Osteocyte (in vitro differentiated cells): ENCODE results near the gene PCDHA3. TPM values are rescaled to one million over a fixed set of nuclear protein-coding genes. Genes with fewer than 3 reads are reported as not detected.
"Not testable (repeated sequence)": the region's sequence is repeated elsewhere in the genome, so short reads cannot be mapped to it uniquely, and the experiment has no call there.

Experiments
- DNase-seq: peaks from one replicate; pipeline ENCODE4 v3.0.0; 2021; ENCODE audit warnings: mixed read lengths; ENCODE audit not compliant: unreplicated experiment; ENCODE audit errors: extremely low spot score
- H3K27ac Mint-ChIP-seq: one replicate; pipeline ENCODE4 v1.8.0; 2021; ENCODE audit warnings: mild to moderate bottlenecking, mixed read lengths; ENCODE audit not compliant: unreplicated experiment
- H3K27me3 Mint-ChIP-seq: one replicate; pipeline ENCODE4 v1.8.0; 2021; ENCODE audit warnings: mixed read lengths; ENCODE audit not compliant: unreplicated experiment
- H3K36me3 Mint-ChIP-seq: one replicate; pipeline ENCODE4 v1.8.0; 2021; ENCODE audit warnings: mixed read lengths; ENCODE audit not compliant: unreplicated experiment
- H3K4me1 Mint-ChIP-seq: one replicate; pipeline ENCODE4 v1.8.0; 2021; ENCODE audit warnings: mixed read lengths; ENCODE audit not compliant: unreplicated experiment
- H3K4me3 Mint-ChIP-seq: one replicate; pipeline ENCODE4 v1.8.0; 2021; ENCODE audit warnings: mild to moderate bottlenecking, moderate library complexity, mixed read lengths; ENCODE audit not compliant: unreplicated experiment
- H3K9me3 Mint-ChIP-seq: one replicate; pipeline ENCODE4 v1.8.0; 2021; ENCODE audit warnings: mixed read lengths; ENCODE audit not compliant: unreplicated experiment
- total RNA-seq: library from RNA; stranded (reverse); gene quantifications from 2 replicates; pipeline ENCODE4 v1.2.1, GENCODE V29; 2021
- TF ChIP-seq, protein P1 (sequence below): fragments of 200-600 bp; sonication (generic); IDR thresholded peaks from 2 replicates; pipeline ENCODE4 v1.5.0; 2021; ENCODE audit warnings: antibody characterized with exemption, mild to moderate bottlenecking, moderate library complexity

The PCDHA3 gene
- total RNA-seq, 1 donor from 2014 or later = 0.19 TPM

DNA sequence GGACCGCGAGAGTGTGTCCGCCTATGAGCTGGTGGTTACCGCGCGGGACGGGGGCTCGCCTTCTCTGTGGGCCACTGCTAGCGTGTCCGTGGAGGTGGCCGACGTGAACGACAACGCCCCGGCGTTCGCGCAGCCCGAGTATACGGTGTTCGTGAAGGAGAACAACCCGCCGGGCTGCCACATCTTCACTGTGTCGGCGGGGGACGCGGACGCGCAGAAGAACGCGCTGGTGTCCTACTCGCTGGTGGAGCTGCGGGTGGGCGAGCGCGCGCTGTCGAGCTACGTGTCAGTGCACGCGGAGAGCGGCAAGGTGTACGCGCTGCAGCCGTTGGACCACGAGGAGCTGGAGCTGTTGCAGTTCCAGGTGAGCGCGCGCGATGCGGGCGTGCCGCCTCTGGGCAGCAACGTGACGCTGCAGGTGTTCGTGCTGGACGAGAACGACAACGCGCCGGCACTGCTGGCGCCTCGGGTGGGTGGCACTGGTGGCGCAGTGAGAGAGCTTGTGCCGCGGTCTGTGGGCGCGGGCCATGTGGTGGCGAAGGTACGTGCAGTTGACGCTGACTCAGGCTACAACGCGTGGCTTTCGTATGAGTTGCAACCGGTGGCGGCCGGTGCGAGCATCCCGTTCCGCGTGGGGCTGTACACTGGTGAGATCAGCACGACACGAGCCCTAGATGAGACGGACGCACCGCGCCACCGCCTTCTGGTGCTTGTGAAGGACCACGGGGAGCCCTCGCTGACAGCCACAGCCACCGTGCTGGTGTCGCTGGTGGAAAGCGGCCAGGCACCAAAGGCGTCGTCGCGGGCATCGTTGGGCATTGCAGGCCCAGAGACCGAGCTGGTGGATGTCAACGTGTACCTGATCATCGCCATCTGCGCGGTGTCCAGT is 35.0 kb downstream of the PCDHA3 start:
- peaks cover 21% of the 10 kb centered on the region for H3K36me3 Mint-ChIP-seq
- H3K27ac Mint-ChIP-seq = no peak overlapping the region
- no peak for DNase-seq
- TF ChIP-seq, protein P1, sequence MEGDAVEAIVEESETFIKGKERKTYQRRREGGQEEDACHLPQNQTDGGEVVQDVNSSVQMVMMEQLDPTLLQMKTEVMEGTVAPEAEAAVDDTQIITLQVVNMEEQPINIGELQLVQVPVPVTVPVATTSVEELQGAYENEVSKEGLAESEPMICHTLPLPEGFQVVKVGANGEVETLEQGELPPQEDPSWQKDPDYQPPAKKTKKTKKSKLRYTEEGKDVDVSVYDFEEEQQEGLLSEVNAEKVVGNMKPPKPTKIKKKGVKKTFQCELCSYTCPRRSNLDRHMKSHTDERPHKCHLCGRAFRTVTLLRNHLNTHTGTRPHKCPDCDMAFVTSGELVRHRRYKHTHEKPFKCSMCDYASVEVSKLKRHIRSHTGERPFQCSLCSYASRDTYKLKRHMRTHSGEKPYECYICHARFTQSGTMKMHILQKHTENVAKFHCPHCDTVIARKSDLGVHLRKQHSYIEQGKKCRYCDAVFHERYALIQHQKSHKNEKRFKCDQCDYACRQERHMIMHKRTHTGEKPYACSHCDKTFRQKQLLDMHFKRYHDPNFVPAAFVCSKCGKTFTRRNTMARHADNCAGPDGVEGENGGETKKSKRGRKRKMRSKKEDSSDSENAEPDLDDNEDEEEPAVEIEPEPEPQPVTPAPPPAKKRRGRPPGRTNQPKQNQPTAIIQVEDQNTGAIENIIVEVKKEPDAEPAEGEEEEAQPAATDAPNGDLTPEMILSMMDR = no peak
- H3K27me3 Mint-ChIP-seq = no peaks in the 10 kb centered on the region
- peaks cover 26% of the 10 kb centered on the region for H3K9me3 Mint-ChIP-seq
- no peak overlapping the region for H3K4me3 Mint-ChIP-seq
- peaks cover 2% of the 10 kb centered on the region for H3K4me1 Mint-ChIP-seq

DNA sequence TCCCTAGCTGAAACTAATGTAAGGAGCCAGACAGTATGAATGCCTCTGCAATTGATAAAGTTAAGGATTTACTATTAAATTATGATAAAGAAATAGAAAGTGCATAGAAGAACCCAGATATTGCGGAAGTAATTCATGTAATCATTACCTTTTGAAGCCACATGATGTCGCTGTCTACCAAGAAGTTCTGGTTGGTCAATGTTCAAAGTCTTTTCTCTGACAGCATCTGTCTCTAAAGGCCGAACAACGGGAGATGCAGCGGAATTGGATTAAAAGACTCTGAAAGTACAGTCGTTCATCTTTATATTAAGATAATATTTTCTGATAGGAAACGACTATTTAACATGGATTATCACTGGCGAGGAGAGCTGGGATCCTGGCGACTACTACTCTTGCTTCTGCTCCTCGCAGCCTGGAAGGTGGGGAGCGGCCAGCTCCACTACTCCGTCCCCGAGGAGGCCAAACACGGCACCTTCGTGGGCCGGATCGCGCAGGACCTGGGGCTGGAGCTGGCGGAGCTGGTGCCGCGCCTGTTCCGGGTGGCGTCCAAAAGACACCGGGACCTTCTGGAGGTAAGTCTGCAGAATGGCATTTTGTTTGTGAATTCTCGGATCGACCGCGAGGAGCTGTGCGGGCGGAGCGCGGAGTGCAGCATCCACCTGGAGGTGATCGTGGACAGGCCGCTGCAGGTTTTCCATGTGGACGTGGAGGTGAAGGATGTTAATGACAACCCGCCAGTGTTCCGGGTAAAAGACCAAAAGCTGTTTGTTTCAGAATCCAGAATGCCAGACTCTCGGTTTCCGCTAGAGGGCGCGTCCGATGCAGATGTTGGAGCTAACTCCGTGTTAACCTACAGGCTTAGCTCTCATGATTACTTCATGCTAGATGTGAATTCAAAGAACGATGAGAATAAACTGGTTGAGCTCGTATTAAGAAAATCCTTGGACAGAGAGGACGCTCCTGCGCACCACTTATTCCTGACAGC is 40.4 kb downstream of the PCDHA3 start, which contains the start of gene PCDHA8:
Gene PCDHA8, plus strand, starts transcription at position 210 of the 985 bp plus-strand sequence. Its CDS starts 135 bp downstream, at position 345.
- TF ChIP-seq, protein P1 = no peak
- Mint-ChIP-seq H3K4me1 (no peaks in the 10 kb centered on the region), H3K27ac (no peak within 1 kb of the TSS), H3K4me3 (no peak within 1 kb of the TSS), H3K27me3 (no peaks in the 10 kb centered on the region), H3K36me3 (peaks cover 15% of the 10 kb centered on the region), H3K9me3 (peaks cover 15% of the 10 kb centered on the region)
- no peak for DNase-seq

DNA sequence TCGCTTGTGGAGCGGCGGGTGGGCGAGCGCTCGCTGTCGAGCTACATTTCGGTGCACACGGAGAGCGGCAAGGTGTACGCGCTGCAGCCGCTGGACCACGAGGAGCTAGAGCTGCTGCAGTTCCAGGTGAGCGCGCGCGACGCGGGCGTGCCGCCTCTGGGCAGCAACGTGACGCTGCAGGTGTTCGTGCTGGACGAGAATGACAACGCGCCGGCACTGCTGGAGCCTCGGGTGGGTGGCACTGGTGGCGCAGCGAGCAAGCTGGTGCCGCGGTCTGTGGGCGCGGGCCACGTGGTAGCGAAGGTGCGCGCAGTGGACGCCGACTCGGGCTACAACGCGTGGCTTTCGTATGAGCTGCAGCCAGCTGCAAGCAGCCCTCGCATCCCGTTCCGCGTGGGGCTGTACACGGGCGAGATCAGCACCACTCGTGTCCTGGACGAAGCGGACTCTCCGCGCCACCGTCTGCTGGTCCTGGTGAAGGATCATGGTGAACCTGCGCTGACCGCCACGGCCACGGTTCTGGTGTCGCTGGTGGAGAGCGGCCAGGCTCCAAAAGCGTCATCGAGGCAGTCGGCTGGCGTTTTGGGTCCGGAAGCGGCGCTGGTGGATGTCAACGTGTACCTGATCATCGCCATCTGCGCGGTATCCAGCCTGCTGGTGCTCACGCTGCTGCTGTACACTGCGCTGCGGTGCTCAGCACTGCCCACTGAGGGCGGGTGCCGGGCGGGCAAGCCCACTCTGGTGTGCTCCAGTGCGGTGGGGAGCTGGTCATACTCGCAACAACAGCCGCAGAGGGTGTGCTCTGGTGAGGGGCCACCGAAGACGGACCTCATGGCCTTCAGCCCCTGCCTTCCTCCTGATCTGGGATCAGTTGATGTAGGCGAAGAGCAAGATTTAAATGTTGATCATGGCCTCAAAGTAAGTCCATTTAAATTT is 42.2 kb downstream of the PCDHA3 start:
- peaks cover 27% of the 10 kb centered on the region for H3K36me3 Mint-ChIP-seq
- H3K4me3 Mint-ChIP-seq = no peak overlapping the region
- DNase-seq = no peak
- H3K9me3 Mint-ChIP-seq = peaks cover 30% of the 10 kb centered on the region
- H3K27ac Mint-ChIP-seq = no peak overlapping the region
- H3K4me1 Mint-ChIP-seq = no peaks in the 10 kb centered on the region
- H3K27me3 Mint-ChIP-seq = no peaks in the 10 kb centered on the region
- TF ChIP-seq, protein P1 = no peak

DNA sequence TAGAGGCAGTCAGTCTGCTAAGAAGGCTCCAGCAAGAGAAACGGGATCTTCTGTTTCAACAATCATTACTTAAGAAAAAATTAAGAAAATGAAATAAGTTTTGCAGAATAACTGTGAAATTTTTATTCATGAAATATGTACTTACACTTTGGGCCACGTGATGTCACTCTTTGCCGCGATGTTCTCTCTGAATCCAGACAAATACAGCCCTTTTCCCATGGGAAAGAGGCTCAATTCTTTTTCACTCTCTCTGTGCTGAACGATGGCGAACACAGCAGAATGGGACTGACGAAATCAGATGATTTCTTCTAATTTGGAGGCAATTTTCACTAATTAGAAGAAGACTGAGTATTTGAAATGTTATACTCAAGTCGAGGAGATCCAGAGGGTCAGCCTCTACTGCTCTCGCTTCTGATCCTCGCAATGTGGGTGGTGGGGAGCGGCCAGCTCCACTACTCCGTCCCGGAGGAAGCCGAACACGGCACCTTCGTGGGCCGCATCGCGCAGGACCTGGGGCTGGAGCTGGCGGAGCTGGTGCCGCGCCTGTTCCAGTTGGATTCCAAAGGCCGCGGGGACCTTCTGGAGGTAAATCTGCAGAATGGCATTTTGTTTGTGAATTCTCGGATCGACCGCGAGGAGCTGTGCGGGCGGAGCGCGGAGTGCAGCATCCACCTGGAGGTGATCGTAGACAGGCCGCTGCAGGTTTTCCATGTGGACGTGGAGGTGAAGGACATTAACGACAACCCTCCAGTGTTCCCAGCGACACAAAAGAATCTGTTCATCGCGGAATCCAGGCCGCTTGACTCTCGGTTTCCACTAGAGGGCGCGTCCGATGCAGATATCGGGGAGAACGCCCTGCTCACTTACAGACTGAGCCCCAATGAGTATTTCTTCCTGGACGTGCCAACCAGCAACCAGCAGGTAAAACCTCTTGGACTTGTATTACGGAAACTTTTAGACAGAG is 47.6 kb downstream of the PCDHA3 start, which contains the start of gene PCDHA9:
Gene PCDHA9, plus strand, starts transcription at position 244 of the 964 bp plus-strand sequence. Its CDS starts 114 bp downstream, at position 358.
- H3K27me3 Mint-ChIP-seq, DNase-seq, H3K4me3 Mint-ChIP-seq, H3K4me1 Mint-ChIP-seq, H3K27ac Mint-ChIP-seq: not testable (repeated sequence)
- Mint-ChIP-seq H3K9me3 (peaks cover 24% of the 10 kb centered on the region), H3K36me3 (peaks cover 16% of the 10 kb centered on the region)

DNA sequence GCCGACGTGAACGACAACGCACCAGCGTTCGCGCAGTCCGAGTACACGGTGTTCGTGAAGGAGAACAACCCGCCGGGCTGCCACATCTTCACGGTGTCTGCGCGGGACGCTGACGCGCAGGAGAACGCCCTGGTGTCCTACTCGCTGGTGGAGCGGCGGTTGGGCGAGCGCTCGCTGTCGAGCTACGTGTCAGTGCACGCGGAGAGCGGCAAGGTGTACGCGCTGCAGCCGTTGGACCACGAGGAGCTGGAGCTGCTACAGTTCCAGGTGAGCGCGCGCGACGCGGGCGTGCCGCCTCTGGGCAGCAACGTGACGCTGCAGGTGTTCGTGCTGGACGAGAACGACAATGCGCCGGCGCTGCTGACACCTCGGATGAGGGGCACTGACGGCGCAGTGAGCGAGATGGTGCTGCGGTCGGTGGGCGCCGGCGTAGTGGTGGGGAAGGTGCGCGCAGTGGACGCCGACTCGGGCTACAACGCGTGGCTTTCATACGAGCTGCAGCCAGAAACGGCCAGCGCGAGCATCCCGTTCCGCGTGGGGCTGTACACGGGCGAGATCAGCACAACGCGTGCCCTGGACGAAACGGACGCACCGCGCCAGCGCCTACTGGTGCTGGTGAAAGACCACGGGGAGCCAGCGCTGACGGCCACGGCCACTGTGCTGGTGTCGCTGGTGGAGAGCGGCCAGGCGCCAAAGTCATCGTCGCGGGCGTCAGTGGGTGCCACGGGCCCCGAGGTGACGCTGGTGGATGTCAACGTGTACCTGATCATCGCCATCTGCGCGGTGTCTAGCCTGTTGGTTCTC is 49.2 kb downstream of the PCDHA3 start:
- H3K4me3 Mint-ChIP-seq, H3K27me3 Mint-ChIP-seq, H3K27ac Mint-ChIP-seq, DNase-seq, H3K4me1 Mint-ChIP-seq: not testable (repeated sequence)
- peaks cover 23% of the 10 kb centered on the region for H3K9me3 Mint-ChIP-seq
- H3K36me3 Mint-ChIP-seq = peaks cover 18% of the 10 kb centered on the region
